NB4 (cell line): Measurements from ENCODE around the gene JAML.

Source experiments
- CTCF ChIP-seq: IDR thresholded peaks from one replicate; pipeline ENCODE4 v1.5.1; 2012; ENCODE audit warnings: low read depth, low read length
- MAX ChIP-seq: IDR thresholded peaks from 2 replicates; pipeline ENCODE4 v1.6.1; 2011; ENCODE audit warnings: low read depth, low read length
- MYC ChIP-seq: IDR thresholded peaks from 2 replicates; pipeline ENCODE4 v1.6.1; 2011; ENCODE audit warnings: low read depth, low read length
- POLR2A ChIP-seq: IDR thresholded peaks from 2 replicates; pipeline ENCODE4 v1.6.1; 2011; ENCODE audit warnings: mild to moderate bottlenecking; ENCODE audit not compliant: insufficient read length; ENCODE audit errors: extremely low read depth

- TF ChIP-seq CTCF: peak; percentile 81
- TF ChIP-seq POLR2A: no peak
- peak; percentile 69; the same call in 1 of the 2 replicates for TF ChIP-seq MAX
- peak; percentile 43; the same call in 1 of the 2 replicates for TF ChIP-seq MYC
Measured at GRCh38 chr11:118171269-118172062, 53.3 kb downstream of the JAML start.
